H9 (cell line): ENCODE data around the gene FTHL17. TPM values are rescaled to one million over a fixed set of nuclear protein-coding genes. Genes with fewer than 3 reads are reported as not detected.

Source experiments
- DNase-seq: peaks from one replicate; pipeline ENCODE4 v3.0.0-alpha.2; 2017
- H2AFZ ChIP-seq: one replicate; pipeline ENCODE4 v1.6.1; 2013; ENCODE audit warnings: mild to moderate bottlenecking, low read length, control low read depth, moderate library complexity
- H2AK5ac ChIP-seq: 2 replicates; pipeline ENCODE4 v1.6.1; 2013; ENCODE audit warnings: low read length, control low read depth, mixed read lengths; ENCODE audit not compliant: insufficient read length
- H2BK120ac ChIP-seq: one replicate; pipeline ENCODE4 v1.6.1; 2013; ENCODE audit warnings: low read depth, mild to moderate bottlenecking, low read length, control low read depth, inconsistent platforms; ENCODE audit not compliant: poor library complexity, severe bottlenecking
- H2BK12ac ChIP-seq: 2 replicates; pipeline ENCODE4 v1.6.1; 2013; ENCODE audit warnings: low read length, control low read depth, mixed read lengths, low read depth; ENCODE audit not compliant: insufficient read length
- H2BK15ac ChIP-seq: 2 replicates; pipeline ENCODE4 v1.6.1; 2013; ENCODE audit warnings: low read depth, low read length, control low read depth
- H2BK20ac ChIP-seq: one replicate; pipeline ENCODE4 v1.6.1; 2013; ENCODE audit warnings: low read depth, mild to moderate bottlenecking, low read length, control low read depth, inconsistent platforms; ENCODE audit not compliant: poor library complexity, severe bottlenecking
- H2BK5ac ChIP-seq: 2 replicates; pipeline ENCODE4 v1.6.1; 2013; ENCODE audit warnings: low read length, control low read depth, mixed read lengths; ENCODE audit not compliant: insufficient read length
- H3K14ac ChIP-seq: 2 replicates; pipeline ENCODE4 v1.6.1; 2013; ENCODE audit warnings: low read length, control low read depth; ENCODE audit not compliant: insufficient read depth
- H3K18ac ChIP-seq: 2 replicates; pipeline ENCODE4 v1.6.1; 2013; ENCODE audit warnings: low read depth, mild to moderate bottlenecking, mixed read lengths, low read length, control low read depth; ENCODE audit not compliant: insufficient read length
- H3K23ac ChIP-seq: 2 replicates; pipeline ENCODE4 v1.6.1; 2013; ENCODE audit warnings: low read length, control low read depth, mixed read lengths, low read depth; ENCODE audit not compliant: insufficient read length
- H3K23me2 ChIP-seq: 2 replicates; pipeline ENCODE4 v1.6.1; 2013; ENCODE audit warnings: low read depth, mild to moderate bottlenecking, mixed read lengths, low read length, control low read depth; ENCODE audit not compliant: insufficient read length, poor library complexity, severe bottlenecking
- H3K27ac ChIP-seq: 2 replicates; pipeline ENCODE4 v1.5.1; 2013; ENCODE audit warnings: low read length, control low read depth, mixed read lengths, low read depth; ENCODE audit not compliant: insufficient read length
- H3K27me3 ChIP-seq: 2 replicates; pipeline ENCODE4 v1.6.1; 2013; ENCODE audit warnings: low read length, control low read depth, inconsistent platforms; ENCODE audit not compliant: insufficient read depth
- H3K4ac ChIP-seq: 2 replicates; pipeline ENCODE4 v1.6.1; 2013; ENCODE audit warnings: low read depth, mild to moderate bottlenecking, control low read depth, inconsistent platforms, low read length, moderate library complexity
- H3K4me1 ChIP-seq: 2 replicates; pipeline ENCODE4 v1.6.1; 2013; ENCODE audit warnings: low read length, control low read depth, inconsistent platforms; ENCODE audit not compliant: insufficient read depth
- H3K4me2 ChIP-seq: 2 replicates; pipeline ENCODE4 v1.6.1; 2013; ENCODE audit warnings: low read length, control low read depth, mixed read lengths; ENCODE audit not compliant: insufficient read length, insufficient read depth
- H3K56ac ChIP-seq: 2 replicates; pipeline ENCODE4 v1.6.1; 2013; ENCODE audit warnings: low read depth, mild to moderate bottlenecking, mixed read lengths, low read length, control low read depth; ENCODE audit not compliant: insufficient read length
- H3K79me1 ChIP-seq: 2 replicates; pipeline ENCODE4 v1.6.1; 2013; ENCODE audit warnings: low read depth, mild to moderate bottlenecking, moderate library complexity, low read length, control low read depth, inconsistent platforms; ENCODE audit not compliant: insufficient read depth, poor library complexity, severe bottlenecking
- H3K79me2 ChIP-seq: 2 replicates; pipeline ENCODE4 v1.6.1; 2013; ENCODE audit warnings: low read length, control low read depth, inconsistent platforms; ENCODE audit not compliant: insufficient read depth
- H3K9ac ChIP-seq: 2 replicates; pipeline ENCODE4 v1.6.1; 2013; ENCODE audit warnings: low read length, control low read depth, mixed read lengths; ENCODE audit not compliant: insufficient read length; ENCODE audit errors: extremely low read depth
- H3K9me3 ChIP-seq: one replicate; pipeline ENCODE4 v1.6.1; 2013; ENCODE audit warnings: low read depth, low read length, inconsistent platforms; ENCODE audit not compliant: control insufficient read depth
- H3T11ph ChIP-seq: one replicate; pipeline ENCODE4 v1.6.1; 2013; ENCODE audit warnings: mild to moderate bottlenecking, low read length, control low read depth, inconsistent platforms
- H4K20me1 ChIP-seq: one replicate; pipeline ENCODE4 v1.6.1; 2013; ENCODE audit not compliant: control insufficient read depth, insufficient read length, insufficient read depth
- H4K5ac ChIP-seq: 2 replicates; pipeline ENCODE4 v1.6.1; 2013; ENCODE audit warnings: low read depth, mild to moderate bottlenecking, mixed read lengths, low read length, control low read depth; ENCODE audit not compliant: insufficient read length
- H4K8ac ChIP-seq: replicated peaks from 2 replicates; pipeline ENCODE4 v1.6.1; 2013; ENCODE audit warnings: low read length, control low read depth, mixed read lengths, low read depth; ENCODE audit not compliant: insufficient read length
- H4K91ac ChIP-seq: 2 replicates; pipeline ENCODE4 v1.6.1; 2013; ENCODE audit warnings: low read depth, mild to moderate bottlenecking, moderate library complexity, mixed read lengths, low read length, control low read depth; ENCODE audit not compliant: insufficient read length
- H3K27ac Mint-ChIP-seq, 3 experiments: 2 replicates in 2 of 3; 3 replicates in 1 of 3; pipeline ENCODE4 v1.8.0; 2020 to 2021; ENCODE audit warnings: mixed read lengths in 3 of 3, mild to moderate bottlenecking in 1 of 3, moderate library complexity in 1 of 3
- H3K27me3 Mint-ChIP-seq: 2 replicates; pipeline ENCODE4 v1.8.0; 2021; ENCODE audit warnings: low read depth, mild to moderate bottlenecking, moderate library complexity, mixed read lengths
- H3K36me3 Mint-ChIP-seq, 3 experiments: 2 replicates in 2 of 3; 3 replicates in 1 of 3; pipeline ENCODE4 v1.8.0; 2020 to 2021; ENCODE audit warnings: low read depth in 3 of 3, mixed read lengths in 3 of 3; ENCODE audit not compliant: insufficient read depth in 1 of 3
- H3K4me1 Mint-ChIP-seq, 2 experiments: 2 replicates each; pipeline ENCODE4 v1.8.0; 2020; ENCODE audit warnings: mixed read lengths in 2 of 2
- H3K4me3 Mint-ChIP-seq, 2 experiments: 2 replicates in 1 of 2; 3 replicates in 1 of 2; pipeline ENCODE4 v1.8.0; 2020 to 2021; ENCODE audit warnings: mild to moderate bottlenecking in 2 of 2, mixed read lengths in 2 of 2, moderate library complexity in 1 of 2
- H3K9me3 Mint-ChIP-seq, 2 experiments: 2 replicates in 1 of 2; 3 replicates in 1 of 2; pipeline ENCODE4 v1.8.0; 2020; ENCODE audit warnings: mild to moderate bottlenecking in 2 of 2, mixed read lengths in 2 of 2, moderate library complexity in 1 of 2
- WGBS: extraction: QIAGEN DNeasy Blood & Tissue Kit; methylation state at CpG from one replicate; pipeline ENCODE4 v1.1.7; 2013; ENCODE audit warnings: missing lambda C conversion rate, low lambda C conversion rate, mixed read lengths; ENCODE audit not compliant: insufficient read length; ENCODE audit errors: extremely low coverage; 5-methylcytosine and 5-hydroxymethylcytosine counted together
- total RNA-seq: library from RNA; stranded (reverse); gene quantifications from 2 replicates; pipeline ENCODE4 v1.2.1, GENCODE V29; 2021
- TF ChIP-seq, protein P1 (sequence below): fragments of 200-600 bp; sonication (generic); conservative IDR thresholded peaks from 3 replicates; pipeline ENCODE4 v1.8.0; 2021; ENCODE audit warnings: antibody characterized with exemption, mild to moderate bottlenecking

The FTHL17 gene
- total RNA-seq, 1 experiment from 2014 or later: not detected

DNA sequence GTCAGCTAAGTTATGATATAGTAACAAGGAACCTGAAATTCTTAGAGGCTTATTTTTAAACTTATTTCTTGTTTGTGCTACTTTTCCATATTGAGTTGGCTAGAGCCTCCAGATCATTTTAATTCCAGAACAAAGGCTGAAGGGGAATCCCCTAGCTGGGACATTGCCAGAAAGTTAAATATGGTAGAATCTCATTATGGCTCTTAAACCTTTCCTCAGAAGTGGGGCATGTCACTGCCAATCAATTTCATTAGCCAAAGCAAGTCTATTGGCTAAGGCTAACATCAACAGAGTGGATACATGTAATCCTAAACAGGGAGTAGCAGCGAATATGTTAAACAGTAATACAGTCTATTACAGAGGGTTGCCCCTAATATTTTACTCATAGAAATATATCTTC lies 47.0 kb downstream of the FTHL17 start:
- no peak overlapping the region for H3K27ac Mint-ChIP-seq
- H3K9me3 Mint-ChIP-seq: peaks cover 38 to 50% of the 10 kb centered on the region in 2 experiments
- H2BK5ac ChIP-seq: no peak overlapping the region
- no peak overlapping the region for H2AFZ ChIP-seq
- H2BK20ac ChIP-seq: no peak overlapping the region
- H3K79me2 ChIP-seq: no peaks in the 10 kb centered on the region
- H3K79me1 ChIP-seq: no peaks in the 10 kb centered on the region
- H3K9me3 ChIP-seq: no peaks in the 10 kb centered on the region
- H2AK5ac ChIP-seq: no peak overlapping the region
- no peaks in the 10 kb centered on the region for H3K27me3 ChIP-seq
- H3T11ph ChIP-seq: no peak overlapping the region
- H2BK12ac ChIP-seq: no peak overlapping the region
- no peak overlapping the region for H3K9ac ChIP-seq
- H3K4me2 ChIP-seq: no peak overlapping the region
- no peak overlapping the region for H3K4me3 Mint-ChIP-seq
- H3K27ac ChIP-seq: no peak overlapping the region
- no peaks in the 10 kb centered on the region for H3K23me2 ChIP-seq
- H3K4me1 Mint-ChIP-seq: no peaks in the 10 kb centered on the region
- no peaks in the 10 kb centered on the region for H3K27me3 Mint-ChIP-seq
- TF ChIP-seq, protein P1, sequence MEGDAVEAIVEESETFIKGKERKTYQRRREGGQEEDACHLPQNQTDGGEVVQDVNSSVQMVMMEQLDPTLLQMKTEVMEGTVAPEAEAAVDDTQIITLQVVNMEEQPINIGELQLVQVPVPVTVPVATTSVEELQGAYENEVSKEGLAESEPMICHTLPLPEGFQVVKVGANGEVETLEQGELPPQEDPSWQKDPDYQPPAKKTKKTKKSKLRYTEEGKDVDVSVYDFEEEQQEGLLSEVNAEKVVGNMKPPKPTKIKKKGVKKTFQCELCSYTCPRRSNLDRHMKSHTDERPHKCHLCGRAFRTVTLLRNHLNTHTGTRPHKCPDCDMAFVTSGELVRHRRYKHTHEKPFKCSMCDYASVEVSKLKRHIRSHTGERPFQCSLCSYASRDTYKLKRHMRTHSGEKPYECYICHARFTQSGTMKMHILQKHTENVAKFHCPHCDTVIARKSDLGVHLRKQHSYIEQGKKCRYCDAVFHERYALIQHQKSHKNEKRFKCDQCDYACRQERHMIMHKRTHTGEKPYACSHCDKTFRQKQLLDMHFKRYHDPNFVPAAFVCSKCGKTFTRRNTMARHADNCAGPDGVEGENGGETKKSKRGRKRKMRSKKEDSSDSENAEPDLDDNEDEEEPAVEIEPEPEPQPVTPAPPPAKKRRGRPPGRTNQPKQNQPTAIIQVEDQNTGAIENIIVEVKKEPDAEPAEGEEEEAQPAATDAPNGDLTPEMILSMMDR: no peak
- H4K8ac ChIP-seq: no peak overlapping the region
- no CpG with 5 or more reads among the region's 1 CpG for WGBS
- H2BK120ac ChIP-seq: no peak overlapping the region
- peaks cover 0 to 2% (median 0%) of the 10 kb centered on the region in 3 experiments; a peak in 1 of 7 replicates for H3K36me3 Mint-ChIP-seq
- no peaks in the 10 kb centered on the region for H3K4me1 ChIP-seq
- no peak overlapping the region for H3K14ac ChIP-seq
- H4K20me1 ChIP-seq: no peaks in the 10 kb centered on the region
- DNase-seq: no peak
- H3K18ac ChIP-seq: no peak overlapping the region
- H4K5ac ChIP-seq: no peak overlapping the region
- no peak overlapping the region for H3K23ac ChIP-seq
- no peak overlapping the region for H3K56ac ChIP-seq
- H4K91ac ChIP-seq: no peak overlapping the region
- H2BK15ac ChIP-seq: no peak overlapping the region
- H3K4ac ChIP-seq: no peak overlapping the region
